Measurements from ENCODE around the gene MTNR1B. TPM values are rescaled to one million over a fixed set of nuclear protein-coding genes. Genes with fewer than 3 reads are reported as not detected.

The MTNR1B gene
- total RNA-seq, 2 donors from 2014 or later, result 0.36 TPM; not detected in 1

DNA sequence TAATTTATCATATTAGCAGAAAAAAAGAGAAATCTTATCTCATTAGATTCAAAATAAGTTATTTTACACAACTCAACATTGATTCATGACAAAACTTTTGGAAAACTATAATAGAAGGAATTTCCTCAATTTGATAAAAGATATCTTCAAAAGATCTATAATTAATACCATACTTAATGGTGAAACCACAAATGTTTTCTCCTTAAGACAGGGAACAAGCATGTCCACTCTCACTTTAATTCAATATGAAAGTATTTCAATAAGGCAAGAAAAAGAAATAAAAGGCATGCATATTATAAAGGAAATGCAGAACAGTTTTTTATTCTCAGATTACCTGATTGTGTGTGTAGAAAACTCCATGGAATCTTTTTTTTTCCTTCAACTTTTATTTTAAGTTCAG lies 23.6 kb downstream of the MTNR1B start:
- Mint-ChIP-seq H3K4me1 (ENCODE audit: low read depth in 2 of 2) (no peaks in the 10 kb centered on the region), H3K36me3 (no peaks in the 10 kb centered on the region), H3K4me3 (no peak overlapping the region), H3K27me3 (no peaks in the 10 kb centered on the region), H3K27ac (no peak overlapping the region), H3K9me3 (peaks cover 10% of the 10 kb centered on the region)
- DNase-seq (ENCODE audit: low spot score), result no peak
- no peak for ATAC-seq

DNA sequence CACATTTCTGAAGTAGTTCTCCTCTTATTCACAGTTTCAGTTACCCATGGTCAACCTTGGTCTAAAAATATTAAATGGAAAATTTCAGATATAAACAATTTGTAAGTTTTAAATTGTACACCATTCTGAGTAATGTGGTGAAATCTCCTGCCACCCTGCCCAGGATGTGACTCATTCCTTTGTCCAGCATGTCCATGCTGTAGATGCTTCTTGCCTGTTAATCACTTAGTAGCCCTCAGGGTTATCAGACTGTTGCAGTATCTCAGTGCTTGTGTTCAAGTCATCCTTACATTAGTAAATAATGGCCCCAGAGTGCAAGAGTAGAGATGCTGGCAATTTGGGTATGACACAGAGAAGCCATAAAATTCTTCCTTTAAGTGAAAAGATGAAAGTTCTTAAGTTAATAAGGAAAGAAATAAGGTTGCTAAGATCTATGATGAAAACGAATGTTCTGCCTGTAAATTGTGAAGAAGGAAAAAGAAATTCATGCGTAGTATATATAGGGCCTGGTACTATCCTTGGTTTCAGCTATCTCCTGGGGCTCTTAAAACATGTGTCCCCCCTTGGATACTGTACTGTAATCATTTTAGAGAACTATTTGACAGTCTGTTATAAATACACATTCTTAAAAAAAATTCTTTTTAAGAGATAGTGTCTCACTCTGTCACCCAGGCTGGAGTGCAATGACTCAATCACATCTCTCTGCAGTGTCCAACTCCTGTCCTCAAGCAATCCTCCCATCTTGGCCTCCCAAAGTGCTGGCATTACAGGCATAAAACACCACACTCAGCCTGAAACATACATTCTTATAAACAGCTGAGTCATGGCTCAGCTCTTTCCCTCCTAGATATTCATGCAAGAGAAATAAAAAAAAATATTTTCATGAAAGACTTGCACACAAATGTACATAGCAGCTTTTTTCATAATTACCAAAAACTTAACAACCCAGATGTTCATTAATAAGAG lies 31.3 kb downstream of the MTNR1B start:
- H3K4me1 Mint-ChIP-seq (ENCODE audit: low read depth in 2 of 2), result no peaks in the 10 kb centered on the region
- H3K27ac Mint-ChIP-seq, result no peak overlapping the region
- no peaks in the 10 kb centered on the region for H3K27me3 Mint-ChIP-seq
- H3K4me3 Mint-ChIP-seq, result no peak overlapping the region
- peaks cover 6% of the 10 kb centered on the region for H3K9me3 Mint-ChIP-seq
- no peaks in the 10 kb centered on the region for H3K36me3 Mint-ChIP-seq
- DNase-seq (ENCODE audit: low spot score), result no peak
- ATAC-seq, result no peak

DNA sequence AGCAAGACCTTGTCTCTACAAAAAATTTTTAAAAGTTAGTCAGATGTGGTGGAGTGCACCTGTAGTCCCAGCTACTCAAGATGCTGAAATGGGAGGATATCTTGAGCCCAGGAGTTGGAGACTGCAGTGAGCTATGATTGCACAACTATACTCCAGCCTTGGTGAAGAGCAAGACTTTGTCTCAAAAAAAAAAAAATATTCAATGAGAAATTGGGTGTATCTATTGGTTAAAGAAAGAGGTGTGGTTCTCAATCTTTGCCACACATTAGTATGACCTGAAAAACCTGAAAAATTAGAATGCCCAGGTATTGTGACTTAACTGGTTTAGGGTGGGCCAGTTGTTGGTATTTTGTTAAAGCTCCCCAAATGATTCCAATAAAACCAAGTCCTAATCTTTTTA lies 32.4 kb downstream of the MTNR1B start:
- H3K9me3 Mint-ChIP-seq, result peaks cover 7% of the 10 kb centered on the region
- H3K36me3 Mint-ChIP-seq, result no peaks in the 10 kb centered on the region
- H3K4me1 Mint-ChIP-seq (ENCODE audit: low read depth in 2 of 2), result no peaks in the 10 kb centered on the region
- DNase-seq (ENCODE audit: low spot score) (no peak), ATAC-seq (no peak)
- H3K4me3 Mint-ChIP-seq, result no peak overlapping the region
- no peak overlapping the region for H3K27ac Mint-ChIP-seq
- no peaks in the 10 kb centered on the region for H3K27me3 Mint-ChIP-seq

DNA sequence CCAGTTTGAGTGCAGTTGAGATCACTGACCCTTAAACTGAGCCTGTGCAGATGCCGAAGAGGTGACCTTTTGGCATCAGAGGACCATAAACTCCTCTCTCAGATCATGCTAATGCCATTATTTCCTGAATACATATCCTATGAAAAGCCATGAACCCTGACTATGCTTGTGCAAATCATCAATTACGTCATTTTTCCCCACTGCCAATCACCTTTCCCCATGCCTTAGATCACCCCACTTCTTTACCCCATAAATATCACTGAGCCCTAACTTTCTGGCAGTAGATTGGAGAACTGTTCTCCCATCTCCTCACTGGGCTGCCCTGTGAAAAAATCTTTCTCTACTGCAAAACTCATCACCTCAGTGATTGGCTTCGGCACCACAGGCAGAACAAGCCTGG lies 32.9 kb downstream of the MTNR1B start:
- Mint-ChIP-seq H3K27ac (no peak overlapping the region), H3K9me3 (peaks cover 7% of the 10 kb centered on the region), H3K4me3 (no peak overlapping the region), H3K4me1 (ENCODE audit: low read depth in 2 of 2) (no peaks in the 10 kb centered on the region), H3K36me3 (no peaks in the 10 kb centered on the region), H3K27me3 (no peaks in the 10 kb centered on the region)
- DNase-seq (ENCODE audit: low spot score) (no peak), ATAC-seq (no peak)

DNA sequence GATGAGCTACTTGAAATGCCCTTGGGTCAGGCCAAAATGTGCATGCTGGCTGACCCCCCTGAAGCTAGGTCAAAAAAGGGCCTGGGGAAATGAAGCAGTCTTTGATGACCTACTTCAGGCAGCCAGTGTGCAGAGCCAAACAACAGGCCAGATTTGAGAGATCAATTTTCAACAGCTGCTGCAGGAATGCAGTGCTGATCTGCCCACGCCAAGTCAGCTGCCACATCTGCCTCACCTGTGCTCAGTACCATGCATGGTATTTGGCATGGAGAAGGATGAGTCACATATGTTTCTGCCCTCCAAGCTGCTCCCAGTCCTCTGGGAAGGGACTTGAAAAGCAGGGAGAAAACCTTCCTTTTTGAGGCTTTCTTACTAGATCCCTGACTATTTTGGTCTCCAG lies 35.8 kb downstream of the MTNR1B start:
- Mint-ChIP-seq H3K9me3 (peaks cover 7% of the 10 kb centered on the region), H3K4me1 (ENCODE audit: low read depth in 2 of 2) (no peaks in the 10 kb centered on the region), H3K27ac (no peak overlapping the region), H3K36me3 (no peaks in the 10 kb centered on the region), H3K4me3 (no peak overlapping the region), H3K27me3 (no peaks in the 10 kb centered on the region)
- ATAC-seq (no peak), DNase-seq (ENCODE audit: low spot score) (no peak)

DNA sequence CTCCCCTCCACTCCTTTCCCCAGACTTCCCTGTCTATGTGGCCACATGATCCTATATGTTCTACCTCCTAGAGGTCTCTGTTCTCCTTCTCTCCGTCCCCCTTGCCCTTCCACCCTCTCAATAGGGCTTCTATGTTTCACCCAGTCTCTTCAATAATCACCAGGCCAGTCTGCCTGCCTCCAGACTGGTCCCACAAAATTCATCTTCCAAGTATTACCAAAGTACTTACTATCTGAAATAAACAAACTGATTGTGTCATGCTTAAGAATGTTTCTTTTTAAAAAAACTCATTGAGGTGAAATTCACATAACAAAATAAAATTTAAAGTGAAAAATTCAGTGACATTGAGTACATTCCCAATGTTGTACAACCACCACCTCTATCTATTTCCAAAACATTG lies 44.2 kb downstream of the MTNR1B start:
- Mint-ChIP-seq H3K4me1 (ENCODE audit: low read depth in 2 of 2) (no peaks in the 10 kb centered on the region), H3K9me3 (peaks cover 8% of the 10 kb centered on the region), H3K4me3 (no peak overlapping the region), H3K27me3 (peaks cover 0 to 6% of the 10 kb centered on the region in 2 donors), H3K36me3 (peaks cover 5% of the 10 kb centered on the region), H3K27ac (no peak overlapping the region)
- ATAC-seq, result no peak
- no peak for DNase-seq (ENCODE audit: low spot score)

DNA sequence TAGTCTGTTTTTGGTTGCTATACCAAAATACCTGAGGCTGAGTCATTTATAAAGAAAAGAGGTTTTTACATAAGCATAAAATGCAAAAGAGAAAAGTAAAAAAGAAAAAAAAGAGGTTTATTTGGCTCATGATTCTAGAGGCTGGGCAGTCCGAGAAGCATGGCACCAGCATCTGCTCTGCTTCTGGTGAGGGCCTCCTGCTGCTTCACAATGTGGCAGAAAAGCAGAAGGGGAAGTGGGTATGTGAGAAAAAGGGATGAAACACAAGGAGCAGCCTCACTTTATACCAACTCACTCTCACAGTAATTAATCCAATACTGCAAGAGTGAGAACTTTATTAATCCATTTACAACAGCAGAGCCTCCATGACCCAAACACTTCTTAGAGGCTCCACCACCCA lies 47.1 kb downstream of the MTNR1B start:
- Mint-ChIP-seq H3K4me3 (no peak overlapping the region), H3K27ac (no peak overlapping the region), H3K36me3 (peaks cover 5% of the 10 kb centered on the region), H3K9me3 (peaks cover 10% of the 10 kb centered on the region), H3K4me1 (ENCODE audit: low read depth in 2 of 2) (no peaks in the 10 kb centered on the region), H3K27me3 (peaks cover 3 to 11% of the 10 kb centered on the region in 2 donors)
- DNase-seq (ENCODE audit: low spot score), result no peak
- no peak for ATAC-seq

DNA sequence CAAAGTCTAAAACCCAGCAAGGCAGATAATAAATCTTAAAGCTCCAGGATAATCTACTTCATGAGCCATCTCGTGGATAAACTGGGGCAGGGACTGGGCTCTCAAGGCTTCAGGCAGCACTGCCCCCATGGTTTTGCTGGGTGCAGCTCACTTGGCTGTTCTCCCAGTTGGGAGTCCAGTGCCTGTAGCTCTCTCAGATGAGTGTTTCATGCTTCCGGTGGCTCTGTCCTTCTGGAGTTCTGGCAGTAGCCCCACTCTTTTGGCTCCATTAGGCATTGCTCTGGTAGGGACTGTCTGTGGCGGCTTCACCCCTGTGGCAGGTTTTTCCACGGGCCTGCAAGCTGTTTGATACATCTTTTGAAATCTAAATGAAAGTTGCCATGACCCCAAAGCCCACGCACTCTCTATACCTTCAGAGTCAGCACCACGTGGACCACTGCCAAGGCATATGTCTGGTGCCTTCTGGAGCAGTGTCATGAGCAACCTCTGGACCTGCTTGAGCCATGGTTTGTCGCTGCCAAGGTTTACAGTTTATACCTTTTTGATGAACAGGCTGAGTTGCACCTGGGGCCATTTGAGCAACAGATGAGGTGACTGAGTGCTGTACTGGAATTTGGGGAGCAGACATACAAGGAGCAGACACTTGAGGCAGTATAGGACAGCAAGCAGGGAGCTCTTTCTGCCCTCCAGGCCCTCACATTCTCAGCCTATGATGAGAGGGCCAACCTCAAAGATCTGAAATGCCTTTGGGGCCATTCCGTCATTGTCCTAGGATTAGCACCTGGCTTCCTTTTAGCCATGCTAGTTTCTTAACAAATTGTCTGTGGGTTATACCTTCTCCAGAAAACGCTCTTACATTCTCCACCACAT lies 48.6 kb downstream of the MTNR1B start:
- Mint-ChIP-seq H3K4me3 (no peak overlapping the region), H3K27me3 (peaks cover 3 to 13% of the 10 kb centered on the region in 2 donors), H3K9me3 (peaks cover 7% of the 10 kb centered on the region), H3K36me3 (peaks cover 5% of the 10 kb centered on the region), H3K4me1 (ENCODE audit: low read depth in 2 of 2) (no peaks in the 10 kb centered on the region), H3K27ac (no peak overlapping the region)
- DNase-seq (ENCODE audit: low spot score) (no peak), ATAC-seq (no peak)

DNA sequence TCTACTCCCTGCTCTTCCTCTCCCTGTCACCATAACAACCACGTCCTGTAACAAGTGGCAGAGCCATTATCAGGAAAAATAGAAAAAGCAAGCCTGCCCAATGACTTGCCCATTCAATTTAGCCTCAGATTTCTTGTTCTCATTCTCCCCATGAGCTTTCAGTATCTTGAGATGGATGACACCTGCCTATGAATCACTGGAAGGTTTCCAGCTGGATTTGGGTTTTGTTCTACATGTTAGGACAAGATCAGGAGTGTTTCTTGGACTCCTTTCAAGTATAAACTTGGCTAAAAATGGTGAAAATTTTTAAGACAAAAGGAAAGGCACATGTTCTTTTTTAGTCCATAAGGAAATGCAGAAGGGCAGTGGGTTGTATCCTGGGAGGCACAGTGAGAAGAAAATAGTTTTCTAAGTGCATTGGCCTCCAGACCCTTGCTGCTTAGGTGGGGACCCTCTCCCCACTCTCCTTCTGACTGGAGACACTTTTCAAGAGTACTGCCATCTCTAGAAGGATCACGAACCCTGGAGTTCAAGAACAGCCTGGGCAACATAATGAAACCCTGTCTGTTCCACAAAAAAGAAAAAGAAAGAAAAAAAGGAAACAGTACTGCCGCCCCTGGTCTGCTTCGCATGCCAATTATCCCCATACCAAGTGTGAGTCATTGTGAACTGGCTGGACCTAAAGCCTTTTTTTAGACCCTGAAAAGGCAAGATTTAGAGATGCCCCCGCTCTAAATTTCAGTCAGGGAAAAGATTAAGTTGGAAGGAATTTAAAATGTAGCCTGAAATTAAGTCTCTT lies 51.0 kb downstream of the MTNR1B start:
- DNase-seq (ENCODE audit: low spot score) (no peak), ATAC-seq (no peak)
- no peak overlapping the region for H3K27ac Mint-ChIP-seq
- H3K36me3 Mint-ChIP-seq, result peaks cover 5% of the 10 kb centered on the region
- no peak overlapping the region for H3K4me3 Mint-ChIP-seq
- peaks cover 3% of the 10 kb centered on the region for H3K9me3 Mint-ChIP-seq
- no peaks in the 10 kb centered on the region for H3K4me1 Mint-ChIP-seq (ENCODE audit: low read depth in 2 of 2)
- H3K27me3 Mint-ChIP-seq, result peaks cover 3 to 13% of the 10 kb centered on the region in 2 donors

DNA sequence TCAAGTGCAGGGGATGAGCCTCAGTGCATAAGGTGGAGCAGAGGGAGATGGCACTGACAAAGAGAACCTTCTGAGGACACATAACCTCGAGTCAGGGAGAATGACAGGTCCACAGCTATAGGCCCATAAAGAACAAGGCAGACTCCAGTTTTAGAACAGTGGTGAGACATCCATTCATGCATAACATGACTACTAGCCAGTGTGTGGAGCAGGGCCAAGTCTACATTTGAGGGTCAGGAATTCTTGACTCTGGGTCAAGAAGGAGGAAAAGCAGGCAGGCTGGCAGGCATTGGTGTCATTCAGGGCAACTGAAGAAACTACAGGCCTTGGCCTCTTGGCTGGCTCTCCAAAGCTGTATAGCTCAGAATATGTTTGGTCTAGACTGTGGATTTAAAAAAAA lies 54.9 kb downstream of the MTNR1B start:
- Mint-ChIP-seq H3K27ac (no peak overlapping the region), H3K36me3 (no peaks in the 10 kb centered on the region), H3K4me3 (no peak overlapping the region), H3K4me1 (ENCODE audit: low read depth in 2 of 2) (no peaks in the 10 kb centered on the region), H3K27me3 (peaks cover 3 to 7% of the 10 kb centered on the region in 2 donors), H3K9me3 (peaks cover 3% of the 10 kb centered on the region)
- peak in 1 of 2 donors; percentile 28 for ATAC-seq
- no peak for DNase-seq (ENCODE audit: low spot score)

DNA sequence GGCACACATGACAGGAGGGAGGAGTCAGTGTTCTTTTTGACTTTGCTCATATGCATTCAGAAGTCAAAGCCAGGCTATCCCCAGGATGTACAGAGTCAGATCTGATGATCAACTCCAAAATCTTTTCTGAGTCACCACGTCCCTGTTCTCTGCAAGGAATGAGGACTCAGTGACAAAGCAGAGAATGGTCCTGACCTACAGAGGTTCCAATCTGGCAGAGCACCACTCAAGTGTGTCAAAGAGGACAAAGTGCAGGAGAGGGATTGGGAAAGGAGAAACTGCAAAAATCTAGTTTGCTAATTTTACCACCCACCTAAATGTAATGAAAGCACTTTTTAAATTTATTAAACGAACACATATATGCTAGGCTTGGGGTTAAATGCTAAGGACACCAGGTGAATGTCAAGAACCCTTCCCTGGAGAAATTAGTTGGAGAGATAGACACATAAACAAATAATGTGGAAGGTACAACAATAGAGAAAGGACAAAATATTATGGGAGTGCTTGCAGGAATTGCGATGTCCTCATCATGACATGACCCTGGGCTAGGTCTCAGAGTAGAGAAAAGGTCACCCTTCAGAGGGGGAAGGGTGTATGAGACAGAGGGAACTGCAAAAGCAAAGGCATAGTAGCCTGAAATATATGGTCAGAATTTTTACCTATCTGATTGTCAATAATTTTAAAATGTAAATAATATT lies 56.3 kb downstream of the MTNR1B start:
- ATAC-seq (no peak), DNase-seq (ENCODE audit: low spot score) (no peak)
- no peak overlapping the region for H3K27ac Mint-ChIP-seq
- H3K27me3 Mint-ChIP-seq, result peaks cover 3 to 7% of the 10 kb centered on the region in 2 donors
- peaks cover 3% of the 10 kb centered on the region for H3K9me3 Mint-ChIP-seq
- no peak overlapping the region for H3K4me3 Mint-ChIP-seq
- H3K4me1 Mint-ChIP-seq (ENCODE audit: low read depth in 2 of 2), result no peaks in the 10 kb centered on the region
- no peaks in the 10 kb centered on the region for H3K36me3 Mint-ChIP-seq

DNA sequence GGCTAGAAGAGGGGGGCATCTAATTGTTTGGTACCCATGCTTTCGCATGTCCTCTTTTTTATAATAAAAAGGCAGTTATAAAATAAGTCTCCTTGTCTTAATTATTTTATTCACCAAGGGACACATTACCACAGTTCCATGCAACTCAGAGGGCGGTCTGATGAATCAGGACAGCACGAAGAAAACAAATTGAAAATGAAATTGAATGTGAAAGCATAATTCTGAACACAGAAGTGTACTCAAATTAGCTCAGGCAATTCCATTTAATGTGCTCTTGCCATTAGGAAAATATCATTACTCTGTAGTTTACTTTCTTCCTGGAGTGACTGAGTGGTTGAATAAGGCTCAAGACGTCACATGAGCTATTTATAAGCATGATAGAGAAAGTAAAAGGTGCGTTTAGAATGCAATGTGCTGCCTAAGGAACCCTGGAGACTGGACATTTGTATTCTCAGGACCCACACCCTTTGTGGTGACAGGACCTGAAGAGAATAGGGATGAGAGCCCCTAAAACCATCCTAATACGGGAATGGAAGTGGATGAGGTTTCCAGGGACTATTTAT lies 59.6 kb downstream of the MTNR1B start:
- H3K4me1 Mint-ChIP-seq (ENCODE audit: low read depth in 2 of 2), result no peaks in the 10 kb centered on the region
- H3K9me3 Mint-ChIP-seq, result no peaks in the 10 kb centered on the region
- H3K4me3 Mint-ChIP-seq, result no peak overlapping the region
- ATAC-seq (no peak), DNase-seq (ENCODE audit: low spot score) (no peak)
- H3K27me3 Mint-ChIP-seq, result no peaks in the 10 kb centered on the region
- no peak overlapping the region for H3K27ac Mint-ChIP-seq
- no peaks in the 10 kb centered on the region for H3K36me3 Mint-ChIP-seq

DNA sequence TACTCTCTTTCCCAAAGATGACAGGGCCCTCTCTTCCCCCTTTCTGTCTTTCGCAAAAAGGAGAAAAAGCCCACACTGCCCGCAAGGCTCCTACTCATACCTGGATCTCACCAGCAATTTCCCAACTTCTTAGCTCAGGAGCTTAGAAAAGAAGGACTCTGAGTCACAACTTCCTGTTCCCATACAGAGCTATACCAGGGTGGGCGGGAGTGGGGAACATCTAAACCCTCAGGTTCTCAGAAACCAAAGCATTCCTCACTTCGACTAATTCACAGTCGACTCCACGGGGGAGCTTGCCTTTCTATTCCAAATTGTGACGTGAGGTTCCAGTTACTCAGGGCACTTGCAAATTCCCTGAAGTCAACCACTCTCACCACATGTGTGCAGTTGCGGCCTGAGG lies 61.9 kb downstream of the MTNR1B start:
- H3K4me3 Mint-ChIP-seq, result no peak overlapping the region
- no peak for DNase-seq (ENCODE audit: low spot score)
- H3K4me1 Mint-ChIP-seq (ENCODE audit: low read depth in 2 of 2), result no peaks in the 10 kb centered on the region
- H3K36me3 Mint-ChIP-seq, result no peaks in the 10 kb centered on the region
- H3K27me3 Mint-ChIP-seq, result no peaks in the 10 kb centered on the region
- H3K9me3 Mint-ChIP-seq, result no peaks in the 10 kb centered on the region
- no peak for ATAC-seq
- H3K27ac Mint-ChIP-seq, result no peak overlapping the region
